ENCODE results near the gene MIPOL1.
"Not testable (repeated sequence)": the region's sequence is repeated elsewhere in the genome, so short reads cannot be mapped to it uniquely, and the experiment has no call there.

MIPOL1 gene

DNA sequence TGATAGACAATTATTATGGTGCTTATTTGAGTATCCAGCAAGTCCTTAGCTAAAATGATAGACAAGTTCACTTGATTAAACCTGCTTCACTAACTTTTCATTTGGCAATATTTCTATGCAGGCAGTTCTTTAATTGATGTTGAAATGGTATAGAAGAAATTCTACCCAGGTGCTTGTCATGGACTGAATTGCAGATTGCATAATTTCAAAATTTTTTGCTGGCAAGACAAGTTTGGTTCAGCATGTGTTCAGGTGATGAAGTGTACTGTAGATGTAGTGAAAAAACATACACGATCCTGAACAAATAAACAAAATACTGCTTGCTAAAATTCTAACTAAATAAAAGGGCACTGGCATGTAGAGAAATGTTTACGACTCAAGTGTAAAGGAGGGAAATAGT lies 208.4 kb downstream of the MIPOL1 start:
- no peak for DNase-seq

- no peak for DNase-seq
Measured at GRCh38 chr14:37411079-37411735, 213.5 kb downstream of the MIPOL1 start.

GRCh38 chr14:37413050-37413449 lies 215.3 kb downstream of the MIPOL1 start:
- no peak for DNase-seq

- no peak for DNase-seq
Measured at GRCh38 chr14:37413504-37414003, 215.8 kb downstream of the MIPOL1 start.

GRCh38 chr14:37416264-37416663 lies 218.5 kb downstream of the MIPOL1 start:
- no peak for DNase-seq

- DNase-seq, result no peak
Measured at GRCh38 chr14:37417151-37417550, 219.4 kb downstream of the MIPOL1 start.

DNA sequence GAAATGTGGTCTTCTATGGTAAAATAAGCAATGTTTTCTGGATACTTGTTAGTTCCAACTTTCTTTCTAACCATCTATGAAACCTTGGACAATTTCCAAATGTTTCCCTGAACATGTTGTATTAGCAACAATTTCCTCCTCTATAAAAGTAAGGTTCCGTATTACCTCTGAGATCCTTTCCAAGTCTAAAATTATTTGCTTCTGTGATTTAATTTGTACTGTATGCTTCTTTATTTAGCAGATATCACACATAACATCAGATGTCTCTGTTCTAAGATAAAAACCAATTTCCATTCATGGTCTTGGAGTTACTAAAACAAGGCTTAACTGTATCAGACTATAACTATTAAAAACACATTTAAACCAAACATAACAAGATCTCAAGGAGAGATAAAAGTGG lies 220.1 kb downstream of the MIPOL1 start:
- DNase-seq, result no peak

- DNase-seq, result no peak
Measured at GRCh38 chr14:37420622-37421021, 222.9 kb downstream of the MIPOL1 start.

GRCh38 chr14:37422319-37422718 lies 224.6 kb downstream of the MIPOL1 start:
- DNase-seq, result no peak

GRCh38 chr14:37422748-37423147 lies 225.0 kb downstream of the MIPOL1 start:
- no peak for DNase-seq

DNA sequence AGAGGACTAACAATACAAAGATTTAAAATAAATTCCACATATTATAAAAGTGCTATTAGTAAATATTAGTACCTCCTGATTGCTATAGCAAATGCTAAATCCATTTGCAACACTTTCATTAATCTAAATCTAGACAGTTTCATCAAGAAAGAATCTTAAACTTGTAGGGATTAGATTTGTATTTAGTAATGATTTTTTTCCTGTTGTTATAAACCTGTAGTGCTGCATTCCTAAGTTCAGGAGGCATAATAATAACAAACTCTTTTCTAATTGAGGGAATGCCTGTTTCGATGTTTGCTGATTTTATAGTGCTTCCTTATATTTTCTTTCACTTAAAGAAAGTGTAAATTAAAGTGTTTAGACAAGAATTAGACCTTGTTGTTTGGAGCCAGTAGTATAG lies 231.2 kb downstream of the MIPOL1 start:
- no peak for DNase-seq

DNA sequence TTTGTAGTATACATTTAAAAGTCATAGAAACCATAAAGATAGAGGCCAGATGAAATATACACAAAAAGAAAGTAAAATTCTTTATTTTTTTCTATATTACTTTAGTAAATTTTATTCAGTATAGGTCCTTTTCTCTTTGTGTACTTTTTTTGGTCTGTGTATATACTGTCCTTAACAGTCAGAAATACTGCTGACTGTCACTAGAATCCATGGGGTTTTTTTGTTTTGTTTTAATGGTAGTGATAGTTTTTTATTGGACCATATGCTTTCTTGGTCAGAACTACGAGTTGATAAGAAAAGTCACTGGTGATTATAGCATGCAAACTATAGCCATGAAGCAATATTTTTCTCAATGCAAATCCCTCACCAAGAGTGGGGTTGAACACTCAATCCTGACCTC lies 231.9 kb downstream of the MIPOL1 start:
- DNase-seq, result no peak

DNA sequence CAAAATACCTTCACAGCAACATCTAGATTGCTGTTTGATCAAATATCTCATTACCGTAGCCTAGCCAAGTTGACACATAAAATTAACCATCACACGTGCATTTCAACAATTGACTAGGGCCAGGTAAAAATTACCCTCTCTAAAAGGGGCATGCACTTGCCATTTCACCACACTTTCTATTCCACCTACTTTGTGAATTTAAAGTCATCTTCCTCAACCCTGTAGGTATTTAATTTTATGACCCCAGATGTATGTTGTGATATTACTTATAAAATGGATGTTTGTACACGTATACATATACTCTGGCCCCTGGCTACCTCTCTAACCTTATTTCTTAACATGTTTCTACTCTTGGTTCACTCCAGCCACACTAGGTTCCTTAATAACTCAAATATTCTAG lies 237.1 kb downstream of the MIPOL1 start:
- no peak for DNase-seq

DNA sequence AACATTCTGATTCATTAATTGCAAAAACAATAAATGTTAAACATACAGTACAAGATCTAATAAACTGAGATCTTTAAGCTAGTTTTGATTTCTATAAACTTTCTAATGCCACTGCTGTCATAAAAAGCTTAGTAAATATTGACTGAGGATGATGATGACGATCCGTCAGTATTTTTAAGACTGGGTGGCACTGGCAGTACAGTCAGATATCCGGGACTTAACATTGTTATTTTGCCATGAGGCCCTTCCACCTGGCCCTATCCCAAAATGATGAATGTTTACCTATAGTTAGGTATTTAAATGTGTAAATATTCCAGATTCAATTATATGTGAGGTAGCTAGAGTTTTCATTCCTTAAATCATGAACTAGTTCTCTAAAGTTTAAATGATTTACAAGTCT lies 238.8 kb downstream of the MIPOL1 start:
- DNase-seq, result no peak

DNA sequence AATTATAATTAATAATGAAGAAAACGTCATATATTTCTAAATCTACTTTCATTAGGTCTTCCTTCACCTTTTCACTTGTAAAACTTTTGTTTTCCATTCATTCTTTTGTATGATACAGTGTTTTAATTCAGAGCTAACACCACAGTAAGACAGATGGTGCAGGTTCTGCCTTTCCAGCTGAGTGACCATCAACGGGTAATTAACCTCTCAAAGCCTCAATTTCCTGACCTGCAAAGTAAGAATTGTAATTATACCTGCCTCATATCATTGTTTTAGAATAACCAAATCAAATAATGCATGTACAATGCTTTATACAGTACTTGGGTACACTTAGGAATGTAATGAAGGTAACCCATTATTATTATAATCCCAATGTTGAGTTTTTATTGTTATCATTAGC lies 239.8 kb downstream of the MIPOL1 start:
- no peak for DNase-seq

- DNase-seq, result no peak
Measured at GRCh38 chr14:37438444-37438843, 240.7 kb downstream of the MIPOL1 start.

- DNase-seq, result no peak
Measured at GRCh38 chr14:37443461-37443860, 245.7 kb downstream of the MIPOL1 start.

DNA sequence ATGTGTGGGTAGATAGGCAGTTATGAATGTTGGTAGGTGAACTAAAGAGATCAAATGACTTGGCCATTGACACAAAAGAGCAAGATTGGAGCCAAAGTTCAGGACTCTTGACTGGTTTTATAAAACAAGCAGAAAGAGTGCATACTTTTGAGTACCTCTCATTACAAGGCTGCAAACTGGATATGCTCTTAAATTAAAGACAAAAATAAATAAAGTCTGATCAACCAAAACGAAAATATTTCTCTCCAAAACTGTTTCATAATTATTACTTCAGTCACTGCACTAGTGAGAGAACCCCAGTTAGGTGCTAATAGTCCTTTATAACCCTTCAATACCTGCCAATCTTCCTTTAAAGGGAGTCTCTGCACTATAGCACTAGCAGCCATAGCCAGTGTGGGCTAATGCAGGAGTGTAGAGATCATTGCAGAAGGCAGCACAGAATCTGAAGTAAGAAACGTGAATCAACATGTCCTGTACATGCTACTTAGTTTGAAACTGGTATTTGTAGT lies 250.2 kb downstream of the MIPOL1 start:
- DNase-seq, result no peak

GRCh38 chr14:37452323-37452722 lies 254.6 kb downstream of the MIPOL1 start:
- DNase-seq, result no peak

GRCh38 chr14:37453985-37454384 lies 256.2 kb downstream of the MIPOL1 start:
- DNase-seq, result no peak

DNA sequence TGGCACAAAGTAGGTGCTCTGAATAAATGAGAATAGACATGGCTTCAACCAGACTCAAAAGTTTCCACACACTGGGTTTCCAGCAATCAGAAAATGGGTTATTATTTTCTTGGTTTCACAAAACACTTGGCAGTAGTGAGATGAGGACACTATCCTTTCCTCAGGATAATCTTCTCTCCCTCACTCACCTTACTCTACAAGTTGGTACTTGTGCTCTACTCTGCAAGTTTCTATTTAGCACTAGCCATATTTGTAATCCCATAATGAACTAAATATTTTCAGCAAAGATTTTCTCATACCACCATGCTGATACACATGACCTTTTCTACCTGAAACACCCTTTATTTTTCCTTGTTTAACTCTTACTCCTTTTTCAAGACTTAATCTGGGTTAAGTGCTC lies 259.6 kb downstream of the MIPOL1 start:
- DNase-seq, result no peak

DNA sequence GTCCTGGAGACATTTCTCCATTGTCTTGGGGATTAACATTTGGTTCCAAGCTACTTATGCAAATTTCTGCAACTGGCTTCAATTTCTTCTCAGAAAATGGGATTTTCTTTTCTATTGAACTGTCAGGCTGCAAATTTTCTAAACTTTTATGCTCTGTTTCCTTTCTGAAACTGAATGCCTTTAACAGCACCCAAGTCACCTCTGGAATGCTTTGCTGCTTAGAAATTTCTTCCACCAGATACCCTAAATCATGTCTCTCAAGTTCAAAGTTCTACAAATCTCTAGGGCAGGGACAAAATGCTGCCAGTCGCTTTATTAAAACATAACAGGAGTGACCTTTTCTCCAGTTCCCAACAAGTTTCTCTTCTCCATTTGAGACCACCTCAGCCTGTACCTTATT lies 264.7 kb downstream of the MIPOL1 start:
- DNase-seq, result not testable (repeated sequence)

GRCh38 chr14:37464192-37464858 lies 266.6 kb downstream of the MIPOL1 start:
- no peak for DNase-seq

DNA sequence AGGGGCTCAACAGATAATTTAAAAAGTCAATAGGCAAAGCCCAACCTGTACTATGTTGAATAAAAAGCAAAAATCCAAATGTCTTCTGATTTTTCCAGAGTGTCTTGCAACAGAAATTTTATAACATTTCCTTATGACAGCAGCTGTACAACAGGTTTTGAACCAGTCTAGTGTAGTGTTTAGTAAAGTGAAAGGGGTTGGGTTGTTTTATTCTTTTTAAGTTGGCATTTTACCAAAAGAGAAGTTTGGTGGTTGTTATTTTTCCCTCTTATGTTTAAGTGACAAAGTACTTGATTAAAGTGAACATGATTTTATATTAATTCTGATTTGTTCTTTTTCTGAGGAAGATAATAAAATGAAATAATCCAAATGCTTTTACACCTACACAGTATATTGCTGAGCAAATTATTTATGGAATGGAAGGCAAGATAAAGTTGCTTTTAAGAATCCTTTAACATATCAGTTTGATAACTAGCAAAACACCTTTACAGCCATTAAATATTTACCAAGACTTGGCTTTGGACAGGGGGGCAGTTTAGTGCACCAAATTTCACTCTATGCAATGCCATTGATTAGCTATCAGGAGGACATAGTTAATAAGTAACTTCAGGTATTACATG lies 268.4 kb downstream of the MIPOL1 start:
- DNase-seq, result no peak

Measured in 8988T (cell line).